HG03565 (cell line): ENCODE data around the gene ZNF775.

Experiments used
- ATAC-seq: cut with Tn5 transposase; IDR thresholded peaks from one replicate; pipeline ENCODE4 v1.9.1; 2021; ENCODE audit warnings: mild to moderate bottlenecking, moderate library complexity; ENCODE audit not compliant: unreplicated experiment

Gene ZNF775

GRCh38 chr7:150399421-150400007 is 20.4 kb downstream of the ZNF775 start:
- no peak for ATAC-seq

GRCh38 chr7:150400008-150400787 is 21.1 kb downstream of the ZNF775 start:
- ATAC-seq = no peak

GRCh38 chr7:150400788-150401423 is 21.8 kb downstream of the ZNF775 start:
- ATAC-seq = no peak

GRCh38 chr7:150401424-150401790 is 22.3 kb downstream of the ZNF775 start:
- ATAC-seq = no peak

- ATAC-seq = no peak
Observed at GRCh38 chr7:150401861-150402631, 22.9 kb downstream of the ZNF775 start.

GRCh38 chr7:150402671-150403321 is 23.7 kb downstream of the ZNF775 start:
- ATAC-seq = no peak

- no peak for ATAC-seq
Observed at GRCh38 chr7:150403376-150404171, 24.4 kb downstream of the ZNF775 start.

GRCh38 chr7:150404172-150404804 is 25.2 kb downstream of the ZNF775 start:
- ATAC-seq = no peak

GRCh38 chr7:150404805-150405583 is 25.9 kb downstream of the ZNF775 start:
- ATAC-seq = peak; percentile 57

GRCh38 chr7:150405584-150406311 is 26.6 kb downstream of the ZNF775 start:
- no peak for ATAC-seq

GRCh38 chr7:150406312-150406566 is 27.1 kb downstream of the ZNF775 start:
- ATAC-seq = no peak

GRCh38 chr7:150406567-150407421 is 27.7 kb downstream of the ZNF775 start:
- peak; percentile 36 for ATAC-seq

GRCh38 chr7:150407588-150408392 is 28.7 kb downstream of the ZNF775 start:
- ATAC-seq = no peak

GRCh38 chr7:150408393-150409299 is 29.5 kb downstream of the ZNF775 start:
- ATAC-seq = no peak

- no peak for ATAC-seq
Observed at GRCh38 chr7:150409300-150410030, 30.3 kb downstream of the ZNF775 start.
